ENCODE results near the gene USP22.

USP22 gene

DNA sequence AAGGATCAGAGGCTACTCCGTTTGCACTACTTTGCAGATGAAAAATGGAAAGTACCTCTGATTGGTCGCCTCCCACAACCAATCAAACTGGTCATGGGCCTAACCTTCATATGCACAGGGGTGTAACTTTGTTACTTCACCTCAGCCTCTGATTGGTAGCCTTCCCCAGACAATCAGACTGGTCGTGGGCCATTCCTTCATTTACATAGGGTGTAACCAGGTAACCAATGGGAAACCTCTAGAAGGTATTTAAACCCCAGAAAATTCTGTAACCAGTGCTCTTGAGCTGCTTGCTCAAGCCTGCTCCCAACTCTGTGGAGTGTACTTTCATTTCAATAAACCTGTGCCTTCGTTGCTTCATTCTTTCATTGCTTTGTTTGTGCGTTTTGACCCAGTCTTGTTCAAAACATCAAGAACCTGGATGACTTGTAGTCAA, 39.2 kb upstream of the USP22 start:
- DNase-seq (ENCODE audit: low read depth): no peak
- no peak overlapping the region for H3K4me3 ChIP-seq (ENCODE audit: low read depth, low read length)
- no peak for TF ChIP-seq POLR2A (IDR thresholded peaks at IDR 0.05; ENCODE audit: extremely low read depth, insufficient read length)
- TF ChIP-seq, protein P1, sequence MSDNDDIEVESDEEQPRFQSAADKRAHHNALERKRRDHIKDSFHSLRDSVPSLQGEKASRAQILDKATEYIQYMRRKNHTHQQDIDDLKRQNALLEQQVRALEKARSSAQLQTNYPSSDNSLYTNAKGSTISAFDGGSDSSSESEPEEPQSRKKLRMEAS (IDR thresholded peaks at IDR 0.05; ENCODE audit: low read depth, low read length): no peak

DNA sequence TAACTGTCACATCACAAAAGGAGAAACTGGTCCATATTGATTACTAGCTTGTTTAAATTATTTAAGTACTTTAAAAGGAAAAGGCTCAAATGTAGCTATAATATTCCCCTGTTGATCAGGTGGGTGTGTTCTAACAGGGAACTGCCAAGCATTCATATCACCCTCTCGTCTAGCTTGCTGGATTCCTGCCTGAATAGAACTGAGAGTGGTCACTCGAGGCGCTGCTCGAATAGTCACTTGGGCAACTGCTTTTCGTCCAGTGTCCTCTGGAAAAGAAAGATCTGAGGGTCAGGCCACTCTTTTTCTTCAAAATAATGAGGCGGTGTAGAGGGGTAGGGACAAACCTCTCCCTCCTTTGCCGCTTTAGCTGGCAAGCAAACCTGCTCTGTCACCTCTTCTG, 36.4 kb upstream of the USP22 start:
- TF ChIP-seq POLR2A (IDR thresholded peaks at IDR 0.05; ENCODE audit: extremely low read depth, insufficient read length): no peak
- TF ChIP-seq MYC (IDR thresholded peaks at IDR 0.05; ENCODE audit: low read depth, low read length): no peak
- TF ChIP-seq, protein P2, sequence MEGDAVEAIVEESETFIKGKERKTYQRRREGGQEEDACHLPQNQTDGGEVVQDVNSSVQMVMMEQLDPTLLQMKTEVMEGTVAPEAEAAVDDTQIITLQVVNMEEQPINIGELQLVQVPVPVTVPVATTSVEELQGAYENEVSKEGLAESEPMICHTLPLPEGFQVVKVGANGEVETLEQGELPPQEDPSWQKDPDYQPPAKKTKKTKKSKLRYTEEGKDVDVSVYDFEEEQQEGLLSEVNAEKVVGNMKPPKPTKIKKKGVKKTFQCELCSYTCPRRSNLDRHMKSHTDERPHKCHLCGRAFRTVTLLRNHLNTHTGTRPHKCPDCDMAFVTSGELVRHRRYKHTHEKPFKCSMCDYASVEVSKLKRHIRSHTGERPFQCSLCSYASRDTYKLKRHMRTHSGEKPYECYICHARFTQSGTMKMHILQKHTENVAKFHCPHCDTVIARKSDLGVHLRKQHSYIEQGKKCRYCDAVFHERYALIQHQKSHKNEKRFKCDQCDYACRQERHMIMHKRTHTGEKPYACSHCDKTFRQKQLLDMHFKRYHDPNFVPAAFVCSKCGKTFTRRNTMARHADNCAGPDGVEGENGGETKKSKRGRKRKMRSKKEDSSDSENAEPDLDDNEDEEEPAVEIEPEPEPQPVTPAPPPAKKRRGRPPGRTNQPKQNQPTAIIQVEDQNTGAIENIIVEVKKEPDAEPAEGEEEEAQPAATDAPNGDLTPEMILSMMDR (IDR thresholded peaks at IDR 0.05; ENCODE audit: low read depth, low read length): no peak
- TF ChIP-seq, protein P1 (IDR thresholded peaks at IDR 0.05; ENCODE audit: low read depth, low read length): no peak
- no peak for DNase-seq (ENCODE audit: low read depth)
- no peak overlapping the region for H3K4me3 ChIP-seq (ENCODE audit: low read depth, low read length)

DNA sequence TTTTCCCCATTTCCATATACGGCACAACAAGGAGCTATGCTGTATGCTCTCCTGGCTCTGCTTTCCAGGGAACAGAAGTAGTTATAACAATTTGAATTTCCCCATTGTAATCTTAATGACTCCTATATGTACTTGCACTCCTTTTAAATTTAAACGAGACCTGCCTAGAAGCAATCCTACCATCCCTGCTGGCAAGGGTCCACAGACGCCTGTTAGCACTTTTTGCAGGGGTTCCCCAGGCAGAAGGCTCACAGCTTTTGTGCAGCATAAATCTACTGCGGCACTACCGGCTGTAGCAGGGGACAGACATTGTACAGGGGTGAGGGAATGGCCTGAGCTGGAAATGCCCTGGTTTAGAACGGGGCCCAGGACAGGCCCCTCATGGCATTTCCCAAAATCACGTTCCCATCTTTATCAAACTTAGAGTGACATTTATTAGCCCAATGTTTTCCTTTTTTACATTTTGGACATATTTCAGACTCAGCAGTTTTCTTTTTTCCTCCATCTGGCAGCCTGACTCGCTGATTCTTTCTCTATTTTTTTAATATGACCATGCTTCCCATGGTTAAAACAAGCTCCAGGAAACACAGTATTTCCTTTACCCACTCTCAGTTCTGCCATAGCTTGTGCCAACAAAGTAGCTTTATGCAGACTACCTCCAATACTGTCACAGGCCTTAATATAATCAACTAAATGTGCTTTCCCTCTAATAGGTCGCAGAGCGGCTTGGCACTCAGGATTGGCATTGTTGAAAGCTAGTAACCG, 35.4 kb upstream of the USP22 start:
- TF ChIP-seq, protein P2 (IDR thresholded peaks at IDR 0.05; ENCODE audit: low read depth, low read length): no peak
- TF ChIP-seq POLR2A (IDR thresholded peaks at IDR 0.05; ENCODE audit: extremely low read depth, insufficient read length) (no peak), MYC (IDR thresholded peaks at IDR 0.05; ENCODE audit: low read depth, low read length) (no peak)
- TF ChIP-seq, protein P1 (IDR thresholded peaks at IDR 0.05; ENCODE audit: low read depth, low read length): no peak
- DNase-seq (ENCODE audit: low read depth): no peak
- no peak overlapping the region for H3K4me3 ChIP-seq (ENCODE audit: low read depth, low read length)

DNA sequence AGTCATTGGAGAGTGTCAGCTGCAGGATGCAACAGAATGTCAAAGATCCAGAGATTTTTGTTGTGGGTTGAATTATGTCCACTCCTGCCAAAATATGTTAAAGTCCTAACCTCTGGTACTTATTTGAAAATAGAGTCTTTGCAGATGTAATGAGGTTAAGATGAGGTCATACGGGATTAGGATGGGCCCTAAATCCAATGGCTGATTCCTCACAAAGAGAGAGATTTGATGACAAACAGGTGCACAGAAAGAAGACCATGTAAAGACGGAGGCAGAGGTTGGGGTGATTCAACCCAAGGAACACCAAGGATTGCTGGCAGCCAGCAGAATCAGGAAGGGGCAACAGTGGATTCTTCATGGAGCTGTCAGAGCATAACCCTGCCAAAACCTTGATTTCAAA, 34.5 kb upstream of the USP22 start:
- H3K4me3 ChIP-seq (ENCODE audit: low read depth, low read length): no peak overlapping the region
- TF ChIP-seq, protein P2 (IDR thresholded peaks at IDR 0.05; ENCODE audit: low read depth, low read length): no peak
- TF ChIP-seq MYC (IDR thresholded peaks at IDR 0.05; ENCODE audit: low read depth, low read length) (no peak), POLR2A (IDR thresholded peaks at IDR 0.05; ENCODE audit: extremely low read depth, insufficient read length) (no peak)
- TF ChIP-seq, protein P1 (IDR thresholded peaks at IDR 0.05; ENCODE audit: low read depth, low read length): no peak
- DNase-seq (ENCODE audit: low read depth): no peak

DNA sequence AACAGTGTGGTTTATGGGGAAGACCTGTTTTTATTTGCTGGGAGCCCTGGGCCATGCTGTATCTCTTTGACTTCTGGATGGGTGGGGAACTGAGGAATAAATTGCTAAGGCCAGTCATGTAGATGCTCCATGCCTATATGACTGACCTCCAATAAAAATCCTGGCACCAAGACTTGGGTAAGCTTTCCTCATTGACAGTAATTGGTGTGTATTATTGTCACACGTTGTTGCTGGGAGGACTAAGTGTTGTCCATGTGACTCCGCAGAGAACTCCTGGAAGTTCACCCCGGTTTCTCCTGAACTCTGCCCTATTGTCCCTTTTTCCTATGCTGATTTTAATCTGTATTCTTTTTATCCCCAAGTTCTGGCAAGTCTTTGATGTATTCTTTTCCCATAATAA, 33.4 kb upstream of the USP22 start:
- TF ChIP-seq, protein P2 (IDR thresholded peaks at IDR 0.05; ENCODE audit: low read depth, low read length): no peak
- TF ChIP-seq MYC (IDR thresholded peaks at IDR 0.05; ENCODE audit: low read depth, low read length): no peak
- TF ChIP-seq, protein P1 (IDR thresholded peaks at IDR 0.05; ENCODE audit: low read depth, low read length): no peak
- TF ChIP-seq POLR2A (IDR thresholded peaks at IDR 0.05; ENCODE audit: extremely low read depth, insufficient read length): no peak
- no peak overlapping the region for H3K4me3 ChIP-seq (ENCODE audit: low read depth, low read length)
- DNase-seq (ENCODE audit: low read depth): no peak

DNA sequence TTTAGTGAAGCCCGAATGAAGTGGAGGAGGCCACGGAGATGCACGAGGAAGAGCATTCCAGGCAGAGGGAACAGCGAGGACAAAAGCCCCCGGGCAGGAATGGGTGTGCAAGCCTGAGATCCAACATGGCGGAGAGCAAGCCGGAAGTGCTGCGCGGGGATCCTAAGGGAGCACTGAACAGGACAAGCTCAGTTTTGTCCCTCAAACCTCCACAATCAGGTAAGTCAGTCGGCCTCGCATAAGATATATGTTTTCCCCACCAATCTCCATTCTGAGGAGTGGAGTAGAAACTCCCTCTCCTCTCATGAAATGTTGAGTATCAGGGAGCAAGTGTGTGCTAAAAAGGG, 32.9 kb upstream of the USP22 start:
- DNase-seq (ENCODE audit: low read depth): no peak
- TF ChIP-seq POLR2A (IDR thresholded peaks at IDR 0.05; ENCODE audit: extremely low read depth, insufficient read length): no peak
- TF ChIP-seq, protein P2 (IDR thresholded peaks at IDR 0.05; ENCODE audit: low read depth, low read length): no peak
- TF ChIP-seq, protein P1 (IDR thresholded peaks at IDR 0.05; ENCODE audit: low read depth, low read length): no peak
- no peak for TF ChIP-seq MYC (IDR thresholded peaks at IDR 0.05; ENCODE audit: low read depth, low read length)
- H3K4me3 ChIP-seq (ENCODE audit: low read depth, low read length): no peak overlapping the region

Data from NB4 (cell line).